A549 (cell line): ENCODE results near the gene SHC1.

ENCODE experiments used
- EP300 ChIP-seq, 2 experiments: fragments of >200 bp; sonication (Bioruptor Twin); formaldehyde crosslinking; IDR thresholded peaks; 2 replicates in 1 of 2; 3 replicates in 1 of 2; pipeline ENCODE4 v1.6.1; 2016 to 2017
- TF ChIP-seq, protein P1 (sequence below): fragments of >200 bp; sonication (Bioruptor Twin); formaldehyde crosslinking; IDR thresholded peaks from 3 replicates; pipeline ENCODE4 v1.5.1; 2016

DNA sequence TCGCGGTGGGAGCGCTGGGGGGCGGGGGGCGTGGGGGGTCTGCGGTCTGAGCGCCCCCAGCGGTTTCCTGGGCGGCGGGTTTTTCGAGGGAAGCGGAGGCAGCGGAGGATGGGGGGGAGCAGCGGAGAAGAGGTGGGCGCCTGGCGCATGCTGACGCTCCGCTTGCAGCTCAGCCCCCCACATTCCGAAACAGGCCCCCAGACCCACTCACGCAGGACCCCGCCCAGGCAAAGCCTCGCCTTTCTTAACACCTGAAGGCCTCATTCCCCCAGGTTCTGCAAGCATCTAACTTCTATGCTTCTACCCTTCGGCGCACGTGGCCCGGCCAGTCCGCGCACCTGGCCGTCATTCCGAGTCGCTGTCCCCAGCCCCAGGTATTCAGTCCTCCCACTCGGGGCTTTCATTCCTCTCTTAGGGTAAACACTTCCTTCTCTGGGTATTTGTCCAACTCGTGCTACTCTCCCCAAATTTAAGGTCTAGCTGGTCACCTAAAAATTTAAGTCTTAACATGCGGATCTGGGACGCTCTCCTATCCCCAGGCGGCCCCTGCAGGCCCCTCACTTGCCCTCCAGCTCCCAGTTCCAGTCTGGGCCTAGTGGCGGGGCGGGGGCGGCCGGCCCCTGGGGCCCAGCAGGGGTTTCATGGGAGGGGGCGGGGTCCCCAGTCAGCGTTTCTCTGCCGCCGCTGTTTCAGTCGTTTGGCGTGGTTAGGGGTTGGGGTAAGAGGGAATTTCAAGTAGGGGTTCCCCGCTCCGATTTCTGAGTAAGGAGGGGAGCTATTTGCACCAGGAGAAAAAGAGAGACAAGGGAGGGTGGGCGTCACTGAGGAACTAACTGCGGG is 29.2 kb upstream of the SHC1 start:
- TF ChIP-seq, protein P1, sequence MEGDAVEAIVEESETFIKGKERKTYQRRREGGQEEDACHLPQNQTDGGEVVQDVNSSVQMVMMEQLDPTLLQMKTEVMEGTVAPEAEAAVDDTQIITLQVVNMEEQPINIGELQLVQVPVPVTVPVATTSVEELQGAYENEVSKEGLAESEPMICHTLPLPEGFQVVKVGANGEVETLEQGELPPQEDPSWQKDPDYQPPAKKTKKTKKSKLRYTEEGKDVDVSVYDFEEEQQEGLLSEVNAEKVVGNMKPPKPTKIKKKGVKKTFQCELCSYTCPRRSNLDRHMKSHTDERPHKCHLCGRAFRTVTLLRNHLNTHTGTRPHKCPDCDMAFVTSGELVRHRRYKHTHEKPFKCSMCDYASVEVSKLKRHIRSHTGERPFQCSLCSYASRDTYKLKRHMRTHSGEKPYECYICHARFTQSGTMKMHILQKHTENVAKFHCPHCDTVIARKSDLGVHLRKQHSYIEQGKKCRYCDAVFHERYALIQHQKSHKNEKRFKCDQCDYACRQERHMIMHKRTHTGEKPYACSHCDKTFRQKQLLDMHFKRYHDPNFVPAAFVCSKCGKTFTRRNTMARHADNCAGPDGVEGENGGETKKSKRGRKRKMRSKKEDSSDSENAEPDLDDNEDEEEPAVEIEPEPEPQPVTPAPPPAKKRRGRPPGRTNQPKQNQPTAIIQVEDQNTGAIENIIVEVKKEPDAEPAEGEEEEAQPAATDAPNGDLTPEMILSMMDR, result no peak
- TF ChIP-seq EP300 (IDR thresholded peaks at IDR 0.05), result no peak
